ENCODE results near the gene NKRF.

DNA sequence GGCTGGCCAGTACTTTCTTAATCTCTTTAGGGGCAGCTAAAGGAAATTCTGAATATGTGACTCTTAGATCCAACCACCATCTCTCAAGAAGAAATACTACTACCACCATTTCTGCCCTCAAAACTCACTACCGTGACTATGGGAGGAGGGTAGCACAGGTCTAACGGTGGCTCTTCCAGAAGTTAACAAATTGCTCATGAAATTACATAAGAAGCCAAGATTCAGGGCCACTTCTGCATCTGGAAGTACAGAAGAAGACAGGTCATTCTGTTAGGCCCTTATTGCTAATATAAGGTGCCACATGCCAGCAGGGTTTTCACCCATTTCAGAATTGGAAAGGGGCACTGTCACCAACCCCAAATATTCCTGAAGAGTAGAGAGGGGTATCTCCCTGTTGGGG lies 19.6 kb upstream of the NKRF start:
- TF ChIP-seq, protein P1, sequence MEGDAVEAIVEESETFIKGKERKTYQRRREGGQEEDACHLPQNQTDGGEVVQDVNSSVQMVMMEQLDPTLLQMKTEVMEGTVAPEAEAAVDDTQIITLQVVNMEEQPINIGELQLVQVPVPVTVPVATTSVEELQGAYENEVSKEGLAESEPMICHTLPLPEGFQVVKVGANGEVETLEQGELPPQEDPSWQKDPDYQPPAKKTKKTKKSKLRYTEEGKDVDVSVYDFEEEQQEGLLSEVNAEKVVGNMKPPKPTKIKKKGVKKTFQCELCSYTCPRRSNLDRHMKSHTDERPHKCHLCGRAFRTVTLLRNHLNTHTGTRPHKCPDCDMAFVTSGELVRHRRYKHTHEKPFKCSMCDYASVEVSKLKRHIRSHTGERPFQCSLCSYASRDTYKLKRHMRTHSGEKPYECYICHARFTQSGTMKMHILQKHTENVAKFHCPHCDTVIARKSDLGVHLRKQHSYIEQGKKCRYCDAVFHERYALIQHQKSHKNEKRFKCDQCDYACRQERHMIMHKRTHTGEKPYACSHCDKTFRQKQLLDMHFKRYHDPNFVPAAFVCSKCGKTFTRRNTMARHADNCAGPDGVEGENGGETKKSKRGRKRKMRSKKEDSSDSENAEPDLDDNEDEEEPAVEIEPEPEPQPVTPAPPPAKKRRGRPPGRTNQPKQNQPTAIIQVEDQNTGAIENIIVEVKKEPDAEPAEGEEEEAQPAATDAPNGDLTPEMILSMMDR (IDR thresholded peaks at IDR 0.05), result no peak
- TF ChIP-seq POLR2A (IDR thresholded peaks at IDR 0.05), result no peak

Data from gastroesophageal sphincter (tissue), 3 donors.